Measurements from ENCODE around the gene ACTL9. TPM values are rescaled to one million over a fixed set of nuclear protein-coding genes. Genes with fewer than 3 reads are reported as not detected.

Gene ACTL9
- total and polyA plus RNA-seq, 2 donors (not counting 3 experiments of a cell fraction or from before 2014, with no cell fraction given), result not detected

GRCh38 chr19:8655340-8655709 is 43.3 kb downstream of the ACTL9 start:
- no peak for FAIRE-seq
- POLR2A ChIA-PET, result no interaction called here

More at GRCh38 chr19:8655340-8655709, 43.3 kb downstream of the ACTL9 start:
- Histone ChIP-seq H3K4me1 (ENCODE audit: control insufficient read depth, extremely low read depth, insufficient read depth, low read length) (no peaks in the 10 kb centered on the region), H3K9me1 (replicated peaks; ENCODE audit: control insufficient read depth, extremely low read depth, insufficient read depth, low read length) (no peaks in the 10 kb centered on the region), H3K9me3 (replicated peaks; ENCODE audit: control insufficient read depth, insufficient read depth, low read length) (no peaks in the 10 kb centered on the region), H3K9ac (replicated peaks; ENCODE audit: extremely low read depth, insufficient read depth, low read length) (no peak overlapping the region), H2AFZ (ENCODE audit: low read depth, low read length) (no peak overlapping the region), H3K27me3 (ENCODE audit: control insufficient read depth in 2 of 2, insufficient read depth in 2 of 2, low read length in 2 of 2) (no peaks in the 10 kb centered on the region), H3K4me2 (ENCODE audit: insufficient read depth, low read length) (no peak overlapping the region), H3K27ac (ENCODE audit: insufficient read depth, low read depth, low read length) (no peak overlapping the region), H3K79me2 (ENCODE audit: control insufficient read depth, insufficient read depth, low read length) (no peaks in the 10 kb centered on the region), H4K20me1 (replicated peaks; ENCODE audit: control insufficient read depth, extremely low read depth, insufficient read depth, low read length) (no peaks in the 10 kb centered on the region), H3K36me3 (ENCODE audit: control insufficient read depth in 2 of 2, extremely low read depth in 1 of 2, insufficient read depth in 2 of 2, low read length in 2 of 2) (no peaks in the 10 kb centered on the region), H3K4me3 (replicated peaks in 1 of 3; ENCODE audit: insufficient read depth in 1 of 3, low read depth in 1 of 3, low read length in 3 of 3) (no peak overlapping the region)
- no TSS peak for BruUV-seq (replicated peaks)
- DNase-seq (ENCODE audit: low read depth, low spot score), result no peak
- TF ChIP-seq MYC (IDR thresholded peaks at IDR 0.05; ENCODE audit: low read depth, low read length) (no peak), CTCF (IDR thresholded peaks at IDR 0.05; ENCODE audit: extremely low read depth in 1 of 2, insufficient read depth in 1 of 2, low read depth in 1 of 2, low read length in 2 of 2) (no peak), FOS (IDR thresholded peaks at IDR 0.05; ENCODE audit: borderline replicate concordance, insufficient read depth, low read length) (no peak), POLR2AphosphoS5 (IDR thresholded peaks at IDR 0.05; ENCODE audit: insufficient read depth, low read depth, low read length) (no peak), JUN (IDR thresholded peaks at IDR 0.05; ENCODE audit: borderline replicate concordance, insufficient read depth, insufficient read length, low read depth) (no peak), POLR2A (IDR thresholded peaks at IDR 0.05; ENCODE audit: low read depth, low read length) (no peak), MAX (IDR thresholded peaks at IDR 0.05; ENCODE audit: insufficient read depth, insufficient read length) (no peak), EZH2 (IDR thresholded peaks at IDR 0.05; ENCODE audit: borderline replicate concordance, low read depth, low read length, severe bottlenecking) (no peak), GATA2 (IDR thresholded peaks at IDR 0.05; ENCODE audit: insufficient read depth, insufficient read length, low read depth, low read length) (no peak)
- intact Hi-C loops (cut with micrococcal nuclease), result no loop called here
- CTCF ChIA-PET, result interaction anchor here (1.3 to 1.5 kb wide), 3 partner anchors 11 to 426 kb away, joined by 3 to 7 read pairs (median 4); no protein-coding TSS in a partner anchor
- dilution Hi-C loops (cut with MboI; ENCODE audit: extremely low pct_ligation_motif_present, low sequenced_read_pairs), result no loop called here
